Choroid plexus epithelial cell (primary cell): Measurements from ENCODE around the gene BBLN.
"Not testable (repeated sequence)": the region's sequence is repeated elsewhere in the genome, so short reads cannot be mapped to it uniquely, and the experiment has no call there.

Experiments used
- DNase-seq: peaks from one replicate; pipeline ENCODE4 v3.0.0-alpha.2; 2010; ENCODE audit warnings: low read depth
- H3K4me3 ChIP-seq: 2 replicates; pipeline ENCODE4 v1.5.1; 2011; ENCODE audit warnings: low read depth, mild to moderate bottlenecking, control low read depth, low read length, moderate library complexity
- TF ChIP-seq, protein P1 (sequence below): conservative IDR thresholded peaks from 2 replicates; pipeline ENCODE4 v1.5.1; 2011; ENCODE audit warnings: low read depth, mild to moderate bottlenecking, control low read depth, inconsistent platforms, low read length, moderate library complexity

BBLN gene, protein sequence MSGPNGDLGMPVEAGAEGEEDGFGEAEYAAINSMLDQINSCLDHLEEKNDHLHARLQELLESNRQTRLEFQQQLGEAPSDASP

DNA sequence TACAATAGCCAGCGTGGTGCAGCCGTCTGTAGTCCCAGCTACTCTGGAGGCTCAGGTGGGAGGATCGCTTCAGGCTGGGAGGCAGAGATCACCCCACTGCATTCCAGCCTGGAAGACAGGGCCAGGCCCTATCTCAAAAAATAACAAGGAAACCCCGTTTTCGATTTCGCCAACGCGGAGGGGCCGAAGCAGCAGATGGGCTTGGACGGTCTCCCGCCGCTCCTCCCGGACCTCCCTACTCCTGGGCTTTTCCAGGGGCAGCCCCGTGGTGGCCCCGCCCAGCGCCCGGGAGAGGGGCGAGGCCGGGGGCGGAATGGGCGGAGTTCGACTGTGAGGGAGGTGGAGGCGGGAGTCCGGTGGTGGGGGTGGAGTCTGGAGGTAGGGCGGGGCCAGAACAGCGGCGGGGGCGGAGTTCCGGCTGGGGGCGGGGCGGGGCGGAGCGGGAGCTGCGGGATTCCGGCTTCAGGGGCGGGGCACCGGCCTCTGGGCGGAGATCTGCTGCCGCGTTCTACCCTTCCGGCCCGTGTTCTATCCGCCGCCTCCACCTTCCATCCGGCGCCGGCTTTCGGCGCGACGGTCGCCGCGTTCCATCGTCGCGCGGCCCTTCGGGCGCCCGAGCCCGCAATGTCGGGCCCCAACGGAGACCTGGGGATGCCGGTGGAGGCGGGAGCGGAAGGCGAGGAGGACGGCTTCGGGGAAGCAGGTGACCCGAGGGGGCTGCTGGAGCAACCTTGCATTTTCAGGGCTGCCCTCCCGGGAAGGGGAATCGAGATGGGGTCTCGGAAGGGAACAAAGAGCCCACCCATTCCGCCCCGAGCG is at the start of gene BBLN:
BBLN (plus strand) TSS at position 482 of the 819 bp plus-strand sequence; CDS start at position 625, 143 bp downstream.
- TF ChIP-seq, protein P1, sequence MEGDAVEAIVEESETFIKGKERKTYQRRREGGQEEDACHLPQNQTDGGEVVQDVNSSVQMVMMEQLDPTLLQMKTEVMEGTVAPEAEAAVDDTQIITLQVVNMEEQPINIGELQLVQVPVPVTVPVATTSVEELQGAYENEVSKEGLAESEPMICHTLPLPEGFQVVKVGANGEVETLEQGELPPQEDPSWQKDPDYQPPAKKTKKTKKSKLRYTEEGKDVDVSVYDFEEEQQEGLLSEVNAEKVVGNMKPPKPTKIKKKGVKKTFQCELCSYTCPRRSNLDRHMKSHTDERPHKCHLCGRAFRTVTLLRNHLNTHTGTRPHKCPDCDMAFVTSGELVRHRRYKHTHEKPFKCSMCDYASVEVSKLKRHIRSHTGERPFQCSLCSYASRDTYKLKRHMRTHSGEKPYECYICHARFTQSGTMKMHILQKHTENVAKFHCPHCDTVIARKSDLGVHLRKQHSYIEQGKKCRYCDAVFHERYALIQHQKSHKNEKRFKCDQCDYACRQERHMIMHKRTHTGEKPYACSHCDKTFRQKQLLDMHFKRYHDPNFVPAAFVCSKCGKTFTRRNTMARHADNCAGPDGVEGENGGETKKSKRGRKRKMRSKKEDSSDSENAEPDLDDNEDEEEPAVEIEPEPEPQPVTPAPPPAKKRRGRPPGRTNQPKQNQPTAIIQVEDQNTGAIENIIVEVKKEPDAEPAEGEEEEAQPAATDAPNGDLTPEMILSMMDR, result no peak
- H3K4me3 ChIP-seq, result peak within 1 kb of the TSS; percentile 86
- peak; percentile 92 for DNase-seq

DNA sequence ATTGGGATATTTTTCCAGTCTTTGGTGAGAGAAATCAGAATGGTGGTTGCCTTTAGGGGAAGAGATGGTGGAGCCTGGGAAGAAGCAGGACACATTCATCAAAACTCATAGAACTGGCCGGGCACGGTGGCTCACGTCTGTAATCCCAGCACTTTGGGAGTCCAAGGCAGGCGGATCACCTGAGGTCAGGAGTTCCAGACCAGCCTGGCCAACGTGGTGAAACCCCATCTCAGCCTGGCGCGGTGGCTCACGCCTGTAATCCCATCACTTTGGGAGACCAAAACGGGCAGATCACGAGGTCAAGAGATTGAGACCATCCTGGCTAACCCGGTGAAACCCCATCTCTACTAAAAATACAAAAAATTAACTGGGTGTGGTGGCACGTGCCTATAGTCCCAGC is 48.3 kb upstream of the BBLN start:
- H3K4me3 ChIP-seq, result not testable (repeated sequence)

DNA sequence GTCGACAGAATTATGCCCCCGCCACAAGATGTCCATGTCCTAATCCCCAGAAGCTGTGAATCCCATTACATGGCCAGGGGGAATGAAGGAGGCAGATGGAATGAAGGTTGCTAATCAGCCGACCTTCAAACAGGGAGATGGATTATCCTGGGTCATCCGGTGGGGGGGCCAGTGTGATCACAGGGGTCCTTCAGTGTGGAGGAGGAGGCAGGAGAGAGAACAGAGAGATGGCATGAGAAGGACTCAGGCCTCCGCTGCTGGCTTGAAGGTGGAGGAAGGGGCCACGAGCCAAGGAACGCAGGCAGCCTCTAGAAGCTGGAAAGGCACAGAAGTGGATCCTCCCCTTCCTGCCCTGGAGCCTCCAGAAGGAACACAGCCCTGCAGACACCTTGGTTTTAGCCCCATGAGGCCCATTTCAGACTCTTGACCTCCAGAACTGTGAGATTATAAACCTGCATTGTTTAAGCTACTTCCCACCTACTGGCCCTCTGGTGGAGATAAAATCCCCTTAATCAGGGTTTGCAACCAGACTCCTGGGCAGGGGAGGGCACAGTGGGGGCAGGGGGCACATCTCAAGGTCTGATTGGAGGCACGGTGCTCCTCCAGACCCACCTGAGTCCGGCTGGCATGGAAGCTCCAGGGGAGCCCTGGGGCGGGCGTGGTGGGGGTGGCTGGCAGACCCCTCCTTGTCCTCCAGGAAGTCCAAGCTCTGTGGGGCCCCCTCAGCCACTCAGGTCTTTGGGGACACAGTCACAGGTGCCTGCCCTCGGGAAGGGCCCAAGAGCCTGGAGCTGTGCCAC is 46.3 kb upstream of the BBLN start:
- no peak for DNase-seq
- TF ChIP-seq, protein P1, result no peak
- H3K4me3 ChIP-seq, result no peak overlapping the region

More for the DNA sequence above, 48.3 kb upstream of the BBLN start:
- not testable (repeated sequence) for DNase-seq

DNA sequence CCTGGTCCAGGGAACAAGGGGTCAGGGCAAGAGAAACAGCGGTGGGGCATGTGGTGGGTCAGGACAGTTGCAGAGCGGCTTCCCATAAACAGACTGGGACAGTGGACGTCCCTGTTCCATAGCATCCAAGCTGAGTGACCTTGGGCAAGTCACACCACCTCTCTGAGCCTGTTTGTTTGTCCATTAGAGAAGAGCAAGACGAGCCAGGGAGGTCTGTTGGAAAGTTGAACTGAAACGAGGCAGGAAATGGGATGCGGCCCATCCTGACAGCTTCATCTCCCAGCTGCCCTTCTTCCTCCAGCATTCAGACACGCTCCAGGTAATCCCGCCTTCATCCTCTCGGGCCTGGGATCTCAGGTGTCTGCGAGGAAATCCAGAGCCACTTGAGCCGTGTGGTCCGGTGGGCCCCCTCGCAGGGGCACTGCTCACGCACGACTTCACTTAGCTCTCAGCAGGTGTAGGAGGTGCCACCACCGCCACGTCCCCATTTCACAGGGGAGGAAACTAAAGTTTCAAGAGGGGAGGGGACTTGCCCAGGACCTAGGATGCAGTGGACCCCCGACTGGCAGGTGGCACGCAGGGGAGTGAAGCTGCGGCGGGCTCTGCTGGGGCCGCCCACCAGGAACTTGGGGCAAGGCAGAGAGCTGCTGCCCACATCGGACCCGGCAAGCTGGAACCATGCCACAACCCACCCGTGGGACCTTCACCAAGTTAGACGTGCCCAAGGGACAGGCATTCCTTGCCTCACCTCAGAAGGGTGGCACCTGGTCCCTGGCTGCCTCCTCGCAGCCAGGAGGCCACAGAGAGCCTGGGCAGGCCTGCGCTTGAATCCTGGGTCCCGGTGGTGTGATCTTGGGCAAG is 45.5 kb upstream of the BBLN start:
- DNase-seq, result no peak
- H3K4me3 ChIP-seq, result no peak overlapping the region
- TF ChIP-seq, protein P1, result no peak

DNA sequence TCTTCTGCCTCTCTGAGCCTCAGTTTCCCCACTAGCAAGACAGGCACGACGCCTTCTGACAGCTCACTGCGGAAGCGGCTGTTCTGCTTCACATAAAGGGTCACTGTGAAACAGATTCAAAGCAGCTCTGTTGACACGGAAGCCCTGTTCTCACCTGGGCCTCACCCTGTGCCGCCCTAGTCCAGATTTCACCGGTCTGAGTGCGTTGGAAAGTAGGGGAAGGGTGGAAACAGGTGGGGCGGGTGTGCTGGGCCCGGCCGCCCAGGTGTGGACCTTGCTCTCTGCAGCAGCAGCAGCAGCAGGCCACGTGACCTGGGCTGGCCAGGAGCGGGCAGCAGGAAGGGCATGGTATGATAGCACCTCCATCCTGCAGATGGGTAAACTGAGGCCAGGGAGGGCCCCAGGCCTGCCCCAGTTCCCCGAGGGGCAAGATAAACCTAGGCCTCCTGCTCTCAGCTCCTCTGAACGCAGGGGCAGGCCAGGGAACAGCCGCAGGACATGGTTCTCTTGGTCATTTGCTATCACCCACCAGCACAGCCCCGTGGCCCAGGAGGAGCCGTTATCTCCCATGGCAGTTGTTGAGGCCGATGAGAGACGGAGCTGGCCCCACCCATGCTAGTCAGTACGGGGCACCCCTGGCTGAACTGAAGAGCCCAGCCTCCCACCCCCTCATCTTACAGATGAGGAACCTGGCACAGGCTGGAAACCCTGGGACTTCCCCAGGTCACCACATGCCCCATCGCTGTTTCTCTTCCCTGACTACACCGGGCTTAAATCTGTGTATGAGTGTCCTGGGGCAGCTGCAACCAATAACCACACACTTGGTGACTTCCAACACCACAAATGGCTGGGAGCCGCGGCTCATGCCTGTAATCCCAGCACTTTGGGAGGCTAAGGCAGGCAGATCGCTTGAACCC is 44.6 kb upstream of the BBLN start:
- DNase-seq, result no peak
- TF ChIP-seq, protein P1, result no peak
- H3K4me3 ChIP-seq, result no peak overlapping the region

DNA sequence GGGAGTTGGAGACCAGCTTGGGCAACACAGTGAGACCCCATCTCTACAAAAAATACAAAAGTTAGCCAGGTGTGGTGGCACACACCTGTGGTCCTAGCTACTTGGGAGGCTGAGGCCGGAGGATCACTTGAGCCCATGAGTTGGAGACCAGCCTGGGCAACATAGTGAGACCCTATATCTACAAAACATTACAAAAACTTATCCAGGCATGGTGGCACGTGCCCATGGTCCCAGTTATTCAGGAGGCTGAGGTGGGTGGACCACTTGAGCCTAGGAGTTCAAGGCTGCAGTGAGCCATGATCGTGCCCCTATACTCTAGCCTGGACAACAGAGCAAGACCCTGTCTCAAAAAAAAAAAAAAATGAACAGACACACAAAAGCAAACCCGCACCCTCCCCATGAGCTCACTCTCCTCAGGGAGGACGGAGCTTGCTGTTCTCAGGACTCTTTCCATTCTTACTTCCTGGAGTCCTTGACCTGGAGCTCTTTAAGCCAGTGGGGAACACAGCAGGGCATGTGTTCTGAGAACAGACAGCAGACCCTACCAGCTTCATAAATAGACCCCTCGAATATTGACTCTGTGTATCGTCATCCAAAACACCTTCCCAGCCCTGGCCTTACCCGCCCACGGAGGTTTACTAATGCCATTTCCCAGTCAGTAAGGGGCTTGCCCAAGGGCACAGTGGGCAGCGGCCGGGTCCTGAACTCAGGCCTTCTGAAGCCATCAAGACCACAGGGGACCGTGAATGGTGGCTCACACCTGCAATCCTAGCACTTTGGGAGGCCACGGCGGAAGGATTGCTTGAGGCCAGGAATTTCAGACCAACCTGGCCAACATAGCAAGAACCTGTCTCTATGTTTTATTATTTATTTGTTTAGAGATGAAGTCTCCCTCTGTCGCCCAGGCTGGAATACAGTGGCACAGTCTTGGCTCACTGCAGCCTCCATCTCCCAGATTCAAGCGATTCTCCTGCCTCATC is 43.7 kb upstream of the BBLN start:
- TF ChIP-seq, protein P1, result no peak

More for the DNA sequence above, 43.7 kb upstream of the BBLN start:
- DNase-seq, result no peak
- H3K4me3 ChIP-seq, result no peak overlapping the region
